Measurements from ENCODE around the gene TBC1D2.

The TBC1D2 gene

GRCh38 chr9:98168941-98169488 lies 86.4 kb downstream of the TBC1D2 start:
- DNase-seq (ENCODE audit: low read depth): no peak
- no peak overlapping the region for H3K4me3 ChIP-seq (ENCODE audit: control insufficient read depth, low read depth, low read length)
- TF ChIP-seq, protein P1, sequence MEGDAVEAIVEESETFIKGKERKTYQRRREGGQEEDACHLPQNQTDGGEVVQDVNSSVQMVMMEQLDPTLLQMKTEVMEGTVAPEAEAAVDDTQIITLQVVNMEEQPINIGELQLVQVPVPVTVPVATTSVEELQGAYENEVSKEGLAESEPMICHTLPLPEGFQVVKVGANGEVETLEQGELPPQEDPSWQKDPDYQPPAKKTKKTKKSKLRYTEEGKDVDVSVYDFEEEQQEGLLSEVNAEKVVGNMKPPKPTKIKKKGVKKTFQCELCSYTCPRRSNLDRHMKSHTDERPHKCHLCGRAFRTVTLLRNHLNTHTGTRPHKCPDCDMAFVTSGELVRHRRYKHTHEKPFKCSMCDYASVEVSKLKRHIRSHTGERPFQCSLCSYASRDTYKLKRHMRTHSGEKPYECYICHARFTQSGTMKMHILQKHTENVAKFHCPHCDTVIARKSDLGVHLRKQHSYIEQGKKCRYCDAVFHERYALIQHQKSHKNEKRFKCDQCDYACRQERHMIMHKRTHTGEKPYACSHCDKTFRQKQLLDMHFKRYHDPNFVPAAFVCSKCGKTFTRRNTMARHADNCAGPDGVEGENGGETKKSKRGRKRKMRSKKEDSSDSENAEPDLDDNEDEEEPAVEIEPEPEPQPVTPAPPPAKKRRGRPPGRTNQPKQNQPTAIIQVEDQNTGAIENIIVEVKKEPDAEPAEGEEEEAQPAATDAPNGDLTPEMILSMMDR (IDR thresholded peaks at IDR 0.05; ENCODE audit: control insufficient read depth, insufficient read depth, low read depth, low read length, missing control alignments): no peak

- H3K4me3 ChIP-seq (ENCODE audit: control insufficient read depth, low read depth, low read length): no peak overlapping the region
- TF ChIP-seq, protein P1 (IDR thresholded peaks at IDR 0.05; ENCODE audit: control insufficient read depth, insufficient read depth, low read depth, low read length, missing control alignments): no peak
- DNase-seq (ENCODE audit: low read depth): no peak
Measured at GRCh38 chr9:98168153-98168780, 87.2 kb downstream of the TBC1D2 start.

- TF ChIP-seq, protein P1 (IDR thresholded peaks at IDR 0.05; ENCODE audit: control insufficient read depth, insufficient read depth, low read depth, low read length, missing control alignments): no peak
- no peak overlapping the region for H3K4me3 ChIP-seq (ENCODE audit: control insufficient read depth, low read depth, low read length)
- no peak for DNase-seq (ENCODE audit: low read depth)
Measured at GRCh38 chr9:98164912-98165311, 90.5 kb downstream of the TBC1D2 start.

DNA sequence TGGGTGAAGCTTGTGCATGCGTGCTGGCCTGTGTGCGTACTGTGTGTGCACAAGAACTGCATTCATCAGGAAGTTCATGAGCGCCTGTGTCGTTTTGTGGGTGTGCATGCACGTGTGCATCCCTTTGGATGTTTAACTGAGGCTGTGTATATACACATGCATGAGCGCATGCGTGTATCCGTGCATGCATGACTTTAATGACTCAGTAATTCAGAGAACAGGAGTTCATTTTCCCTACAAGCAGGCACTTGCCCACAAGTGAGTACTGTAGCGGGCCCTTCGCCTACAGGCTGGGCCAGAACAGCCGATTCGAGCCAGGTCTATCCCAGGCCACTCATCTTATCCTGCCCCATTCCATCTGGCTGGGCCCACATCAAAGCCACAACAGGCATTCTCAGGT lies 92.8 kb downstream of the TBC1D2 start:
- H3K4me3 ChIP-seq (ENCODE audit: control insufficient read depth, low read depth, low read length): no peak overlapping the region
- TF ChIP-seq, protein P1 (IDR thresholded peaks at IDR 0.05; ENCODE audit: control insufficient read depth, insufficient read depth, low read depth, low read length, missing control alignments): no peak
- DNase-seq (ENCODE audit: low read depth): no peak

DNA sequence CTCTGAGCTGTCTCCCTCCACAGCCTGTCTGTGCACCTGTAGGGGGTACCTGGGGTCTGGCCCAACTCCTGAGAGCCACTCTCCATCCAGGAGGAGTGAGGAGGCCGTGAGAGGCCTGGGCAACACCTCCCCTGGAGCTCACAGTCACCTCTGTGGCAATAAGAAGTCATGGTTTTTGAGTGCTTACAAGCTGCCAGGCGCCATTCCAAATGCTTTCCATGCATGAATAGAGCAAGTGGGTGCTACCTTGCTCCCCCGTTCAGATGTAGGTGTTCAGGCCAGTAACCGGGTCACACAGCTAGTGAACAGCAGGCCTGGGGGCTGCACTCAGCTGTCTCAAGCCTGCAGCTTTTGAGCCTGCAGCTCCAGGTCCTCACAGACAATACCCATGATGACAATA lies 93.6 kb downstream of the TBC1D2 start:
- DNase-seq (ENCODE audit: low read depth): no peak
- TF ChIP-seq, protein P1 (IDR thresholded peaks at IDR 0.05; ENCODE audit: control insufficient read depth, insufficient read depth, low read depth, low read length, missing control alignments): no peak
- no peak overlapping the region for H3K4me3 ChIP-seq (ENCODE audit: control insufficient read depth, low read depth, low read length)

DNA sequence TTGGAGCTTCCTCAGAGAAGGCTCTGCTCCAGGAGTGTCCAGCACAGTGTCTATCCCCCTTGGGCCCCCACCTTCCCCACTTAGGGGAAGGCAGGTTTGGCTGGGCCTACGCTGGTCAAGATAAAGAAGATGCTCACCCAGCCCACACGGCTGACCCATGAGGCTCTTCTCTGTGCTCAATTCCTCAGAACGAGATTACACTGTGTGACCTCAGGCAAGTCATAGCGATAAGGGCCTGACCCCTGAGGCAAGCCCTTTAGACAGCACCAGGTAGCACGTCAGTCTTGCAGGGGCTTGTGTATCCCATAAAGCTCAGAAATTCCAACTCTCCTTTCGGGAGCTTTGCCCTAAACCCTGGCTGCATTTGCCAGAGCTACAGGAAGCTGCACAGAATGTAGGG lies 95.7 kb downstream of the TBC1D2 start:
- TF ChIP-seq, protein P1 (IDR thresholded peaks at IDR 0.05; ENCODE audit: control insufficient read depth, insufficient read depth, low read depth, low read length, missing control alignments): no peak

More for the DNA sequence above, 95.7 kb downstream of the TBC1D2 start:
- no peak overlapping the region for H3K4me3 ChIP-seq (ENCODE audit: control insufficient read depth, low read depth, low read length)
- DNase-seq (ENCODE audit: low read depth): no peak
